GM18870 (cell line): ENCODE measurements around the gene KAT2B.

Experiments
- ATAC-seq: cut with Tn5 transposase; IDR thresholded peaks from one replicate; pipeline ENCODE4 v1.9.1; 2021; ENCODE audit warnings: moderate library complexity; ENCODE audit not compliant: unreplicated experiment

Gene KAT2B

GRCh38 chr3:20095470-20095869 lies 55.2 kb downstream of the KAT2B start:
- no peak for ATAC-seq

DNA sequence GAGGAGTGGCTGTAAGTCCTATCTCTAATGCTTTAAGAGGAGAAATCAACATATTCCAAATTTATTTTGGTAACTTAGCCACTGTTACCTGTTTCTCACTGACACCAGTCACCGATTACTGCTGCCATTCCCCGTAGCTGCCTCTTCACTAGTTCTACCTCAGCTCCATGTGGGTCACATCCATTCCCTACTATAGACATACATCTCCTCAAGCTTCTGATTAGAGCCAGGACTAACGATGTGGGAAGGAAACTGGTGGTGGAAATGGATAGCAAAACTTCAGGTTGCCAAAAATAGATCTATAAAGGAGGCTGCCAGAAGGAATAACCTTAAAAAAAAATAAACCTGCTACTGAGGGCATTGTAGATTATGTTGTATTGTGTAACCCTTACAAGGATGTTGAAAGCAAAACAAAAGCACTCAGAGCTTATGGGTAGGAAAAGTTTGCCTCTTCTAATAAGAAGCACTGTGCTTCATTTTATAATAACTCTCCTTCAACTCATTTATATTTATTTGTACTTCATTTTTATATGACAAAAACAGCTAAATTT lies 56.0 kb downstream of the KAT2B start:
- no peak for ATAC-seq

DNA sequence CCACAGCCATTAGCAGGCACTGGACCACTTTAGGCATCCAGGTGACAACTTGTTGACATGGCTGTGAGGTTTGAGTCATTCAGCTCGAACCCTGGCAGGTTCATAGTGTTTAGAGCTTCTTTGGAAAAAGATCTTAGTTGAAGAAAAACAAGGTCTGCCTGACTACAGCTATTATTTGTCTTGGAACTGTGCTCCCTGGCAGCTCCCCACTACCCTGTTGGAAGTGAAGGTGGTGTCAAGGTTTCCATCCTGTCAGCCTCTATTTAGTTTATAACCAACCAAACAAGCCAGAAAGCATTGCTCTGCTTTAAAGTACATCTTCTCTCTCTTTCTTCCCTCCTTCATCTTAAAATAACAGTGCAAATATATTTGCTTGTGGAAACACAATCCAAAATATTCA lies 56.8 kb downstream of the KAT2B start:
- no peak for ATAC-seq

DNA sequence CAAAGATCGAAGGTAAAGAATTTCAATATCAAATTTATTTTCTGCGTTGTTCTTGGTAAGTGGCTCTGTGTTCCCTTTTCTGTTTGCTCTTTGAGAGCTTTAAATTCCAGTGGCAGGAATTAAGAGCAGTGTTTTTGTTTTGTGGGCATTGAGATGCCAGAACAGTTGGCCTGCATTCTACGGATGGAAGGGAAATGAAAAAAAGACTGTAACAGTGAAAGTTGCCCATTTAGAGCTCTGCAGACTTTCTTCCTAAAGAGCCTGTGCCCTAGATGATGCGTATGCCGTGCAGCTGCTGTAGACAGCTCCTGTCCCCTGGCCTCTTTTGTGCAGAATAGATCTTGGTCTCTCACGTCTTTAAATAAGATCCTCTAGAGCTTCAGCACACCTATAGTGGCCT lies 58.8 kb downstream of the KAT2B start:
- ATAC-seq = no peak

DNA sequence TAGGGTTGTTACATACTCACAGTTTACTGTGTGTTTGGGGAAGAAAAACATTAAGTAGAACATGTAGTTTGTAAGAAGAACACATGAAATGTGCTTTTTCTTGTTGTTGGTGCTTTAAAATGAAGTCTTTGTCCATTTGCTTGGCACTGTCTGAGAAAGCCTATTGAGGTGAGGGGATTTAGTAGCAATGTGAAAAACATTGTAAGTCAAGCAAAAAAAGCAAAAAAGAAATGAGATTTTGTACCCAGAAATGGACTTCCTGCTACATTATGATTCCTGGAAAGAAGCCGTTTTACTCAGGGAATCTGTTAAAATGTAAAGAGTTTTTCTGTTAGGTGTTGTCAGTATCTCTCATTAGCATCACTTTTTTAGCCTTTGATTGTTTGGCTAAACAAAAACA lies 59.9 kb downstream of the KAT2B start:
- no peak for ATAC-seq

- no peak for ATAC-seq
These were observed 60.8 kb downstream of the KAT2B start for GRCh38 chr3:20101041-20101440.

- ATAC-seq = peak; percentile 31
These were observed 63.5 kb downstream of the KAT2B start for GRCh38 chr3:20103731-20104130.

- ATAC-seq = peak; percentile 80
These were observed 64.0 kb downstream of the KAT2B start for GRCh38 chr3:20104167-20104661.

DNA sequence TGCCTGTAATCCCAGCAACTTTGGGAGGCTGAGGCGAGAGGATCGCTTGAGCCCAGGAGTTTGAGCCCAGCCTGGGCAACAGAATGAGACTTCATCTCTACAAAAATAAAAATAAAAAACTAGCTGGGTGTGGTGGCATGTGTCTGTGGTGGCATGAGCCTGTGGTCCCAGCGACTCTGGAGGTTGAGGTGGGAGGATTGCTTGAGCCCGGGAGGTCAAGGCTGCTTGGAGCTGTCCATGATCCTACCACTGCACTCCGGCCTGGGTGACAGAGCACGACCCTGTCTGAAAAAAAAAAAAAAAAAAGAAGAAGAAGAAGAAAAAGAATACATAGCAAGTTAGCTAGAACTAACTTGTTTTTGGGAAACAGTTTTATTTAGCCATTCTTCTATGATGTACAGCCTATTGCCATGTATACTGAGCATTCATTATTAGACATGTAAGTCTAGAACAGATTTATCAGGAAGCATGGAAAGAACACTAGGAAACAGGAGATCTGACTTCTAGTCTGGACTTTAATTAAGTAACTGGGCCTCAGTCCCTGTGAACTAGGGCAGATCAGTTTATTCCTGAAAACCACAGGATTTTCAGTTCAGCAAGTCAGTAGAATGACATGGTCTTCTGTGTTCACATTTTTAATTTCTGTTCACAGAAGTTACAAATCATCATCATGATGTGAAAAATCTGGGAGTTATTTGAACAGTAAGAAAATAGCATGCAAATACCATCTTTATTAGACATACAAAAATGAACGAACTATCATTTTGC lies 65.5 kb downstream of the KAT2B start:
- no peak for ATAC-seq

DNA sequence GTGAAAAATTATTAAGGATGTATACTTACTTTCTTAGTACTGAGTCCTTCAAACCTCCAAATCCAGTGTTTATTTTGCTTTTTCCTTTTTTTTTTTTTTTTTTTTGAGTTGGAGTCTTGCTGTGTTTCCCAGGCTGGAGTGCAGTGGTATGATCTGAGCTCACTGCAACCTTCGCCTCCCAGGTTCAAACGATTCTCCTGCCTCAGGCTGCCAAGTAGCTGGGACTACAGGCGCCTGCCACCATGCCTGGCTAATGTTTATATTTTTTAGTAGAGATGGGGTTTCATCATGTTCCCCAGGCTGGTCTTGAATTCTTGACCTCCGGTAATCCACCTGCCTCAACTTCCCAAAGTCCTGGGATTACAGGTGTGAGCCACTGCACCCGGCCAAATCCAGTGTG lies 67.5 kb downstream of the KAT2B start:
- no peak for ATAC-seq

DNA sequence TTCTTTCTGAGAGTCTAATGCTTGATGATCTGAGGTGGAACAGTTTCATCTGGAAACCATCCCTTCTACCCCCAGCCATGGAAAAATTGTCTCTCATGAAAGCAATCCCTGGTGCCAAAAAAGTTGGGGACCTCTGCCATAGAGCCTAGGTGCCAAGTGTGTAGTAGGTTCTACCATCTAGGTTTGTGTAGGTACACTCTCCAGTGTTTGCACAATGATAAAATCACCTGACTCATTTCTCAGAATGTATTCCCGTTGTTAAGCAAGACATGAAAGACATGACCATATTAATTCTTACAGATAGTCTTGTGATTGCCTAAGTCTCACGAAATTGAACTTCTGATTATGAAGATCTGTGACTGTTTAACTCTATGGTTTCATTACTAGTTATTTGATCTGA lies 68.6 kb downstream of the KAT2B start:
- ATAC-seq = no peak

GRCh38 chr3:20110826-20111225 lies 70.6 kb downstream of the KAT2B start:
- no peak for ATAC-seq

GRCh38 chr3:20111836-20112235 lies 71.6 kb downstream of the KAT2B start:
- ATAC-seq = no peak

- ATAC-seq = no peak
These were observed 80.8 kb downstream of the KAT2B start for GRCh38 chr3:20121088-20121487.

- ATAC-seq = no peak
These were observed 82.9 kb downstream of the KAT2B start for GRCh38 chr3:20123131-20123652.

DNA sequence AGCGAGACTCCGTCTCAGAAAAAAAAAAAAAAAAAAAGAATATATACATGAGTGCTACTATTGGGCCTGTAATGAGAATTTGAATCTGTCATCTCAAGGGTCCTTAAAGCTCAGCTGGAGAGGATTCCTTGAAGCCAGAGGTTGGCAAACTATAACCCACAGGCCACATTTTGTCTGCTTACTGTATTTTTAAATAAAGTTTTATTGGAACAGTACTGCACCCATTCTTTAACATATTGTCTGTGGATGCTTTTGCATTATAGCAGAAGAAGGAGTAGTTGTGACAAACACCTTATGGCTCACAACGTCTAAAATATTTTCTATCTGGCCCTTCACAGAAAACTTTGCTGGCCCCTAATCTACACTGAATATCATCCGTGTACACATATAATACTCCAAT lies 85.0 kb downstream of the KAT2B start:
- no peak for ATAC-seq

DNA sequence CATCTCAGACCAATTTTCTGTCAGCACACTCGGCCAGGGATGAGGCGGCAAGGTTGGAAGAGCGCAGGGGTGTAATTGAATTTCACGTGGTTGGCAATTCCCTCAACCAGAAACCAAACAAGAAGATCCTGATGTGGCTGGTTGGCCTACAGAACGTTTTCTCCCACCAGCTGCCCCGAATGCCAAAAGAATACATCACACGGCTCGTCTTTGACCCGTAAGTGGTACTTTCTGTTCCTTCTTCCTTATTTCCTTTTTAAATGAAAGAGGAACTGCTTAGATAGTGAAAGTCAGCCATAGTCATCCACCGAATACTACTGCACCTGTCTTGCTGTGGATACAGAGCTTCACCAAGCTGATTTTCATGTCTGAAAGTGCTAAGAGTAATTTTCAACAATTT lies 85.7 kb downstream of the KAT2B start:
- ATAC-seq = peak; percentile 100

DNA sequence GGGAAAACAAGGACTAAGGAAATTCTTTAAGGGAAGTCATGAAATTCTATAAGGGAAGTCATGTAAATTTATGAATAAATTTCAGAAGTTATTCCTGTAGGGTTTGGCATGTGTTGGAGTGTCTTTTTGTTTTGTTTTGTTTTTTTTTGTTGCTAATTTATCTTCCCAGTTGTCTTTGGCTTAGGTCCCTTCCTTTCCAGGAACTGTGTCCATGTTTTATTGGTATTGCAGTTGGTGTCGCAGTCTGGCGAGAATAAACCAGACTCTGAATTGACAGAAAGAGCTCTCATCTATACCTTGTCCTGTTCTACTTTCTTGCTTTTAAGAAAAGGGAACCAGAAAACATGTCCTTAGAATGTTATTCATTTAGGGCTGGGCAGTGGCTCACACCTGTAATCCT lies 88.1 kb downstream of the KAT2B start:
- no peak for ATAC-seq

GRCh38 chr3:20130106-20130505 lies 89.9 kb downstream of the KAT2B start:
- no peak for ATAC-seq

DNA sequence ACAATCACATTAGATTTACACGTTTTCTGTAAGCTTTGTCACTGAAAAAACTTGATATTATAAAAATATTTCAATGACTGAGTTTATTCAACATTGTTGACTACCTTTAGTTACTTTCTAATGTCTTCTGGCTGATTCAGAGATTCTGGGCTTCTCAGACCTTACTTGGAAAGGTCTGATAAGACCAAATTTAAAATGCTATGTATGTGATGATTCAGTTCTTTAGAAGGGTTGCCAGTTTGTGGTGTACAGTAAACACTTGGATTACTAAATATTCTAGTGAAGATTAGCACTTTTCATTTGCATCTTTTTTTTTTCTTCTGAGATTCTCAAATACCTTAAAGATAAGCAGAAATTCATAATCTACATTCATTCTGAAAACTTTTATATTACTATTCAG lies 96.0 kb downstream of the KAT2B start:
- ATAC-seq = no peak

DNA sequence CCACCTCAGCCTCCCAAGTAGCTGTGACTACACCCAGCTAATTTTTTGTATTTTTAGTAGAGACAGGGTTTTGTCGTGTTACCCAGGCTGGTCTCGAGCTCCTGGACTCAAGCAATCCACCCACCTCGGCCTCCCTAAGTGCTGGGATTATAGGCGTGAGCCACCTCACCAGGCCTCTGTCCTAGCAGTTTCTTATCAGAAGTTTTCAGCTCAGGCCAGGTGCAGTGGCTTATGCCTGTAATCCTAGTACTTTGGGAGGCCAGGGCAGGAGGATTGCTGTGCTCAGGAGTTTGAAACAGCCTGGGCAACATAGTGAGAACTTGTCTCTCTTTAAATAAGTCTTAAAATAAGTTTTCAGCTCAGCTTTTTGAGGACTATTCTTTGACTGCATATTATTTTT lies 97.4 kb downstream of the KAT2B start:
- no peak for ATAC-seq

- no peak for ATAC-seq
These were observed 100.6 kb downstream of the KAT2B start for GRCh38 chr3:20140881-20141280.

GRCh38 chr3:20141316-20141715 lies 101.1 kb downstream of the KAT2B start:
- ATAC-seq = no peak
